Thyroid gland (tissue), 4 donors: ENCODE measurements around the gene HMCN2. TPM values are rescaled to one million over a fixed set of nuclear protein-coding genes. Genes with fewer than 3 reads are reported as not detected.

ENCODE experiments used
- DNase-seq, 2 donors: peaks; one replicate each; pipeline ENCODE4 v3.0.0-alpha.2; 2019
- H3K27ac ChIP-seq, 3 donors: fragments of 200-600 bp; sonication (generic); 1 replicate in 2 of 3; 2 replicates in 1 of 3; pipeline ENCODE4 v1.5.1; 2016 to 2019; ENCODE audit warnings: mild to moderate bottlenecking in 1 of 3, moderate library complexity in 1 of 3
- H3K27me3 ChIP-seq: fragments of 200-600 bp; sonication (generic); one replicate; pipeline ENCODE4 v1.5.1; 2019
- H3K36me3 ChIP-seq, 2 donors: fragments of 200-600 bp; sonication (generic); one replicate each; pipeline ENCODE4 v1.5.1; 2016 to 2019
- H3K4me1 ChIP-seq, 2 donors: fragments of 200-600 bp; sonication (generic); one replicate each; pipeline ENCODE4 v1.5.1; 2017 to 2019
- H3K4me3 ChIP-seq, 3 donors: fragments of 200-600 bp; sonication (generic); replicated peaks in 1 of 3; 1 replicate in 2 of 3; 2 replicates in 1 of 3; pipeline ENCODE4 v1.5.1; 2016; ENCODE audit warnings: mild to moderate bottlenecking in 1 of 3
- H3K9me3 ChIP-seq: fragments of 200-600 bp; sonication (generic); one replicate; pipeline ENCODE4 v1.5.1; 2017
- POLR2A ChIP-seq, 2 donors: fragments of 450-650 bp; IDR thresholded peaks; one replicate each; pipeline ENCODE4 v1.6.1; 2017; ENCODE audit warnings: antibody characterized with exemption in 2 of 2, mild to moderate bottlenecking in 2 of 2, moderate library complexity in 1 of 2
- WGBS, 2 donors: methylation state at CpG; one replicate each; pipeline ENCODE4 v1.1.5; 2017; 5-methylcytosine and 5-hydroxymethylcytosine counted together
- intact Hi-C: fragments of 100-400 bp; cut with DNase I; formaldehyde crosslinking; loops from one replicate; pipeline ENCODE4 v1.15.1; 2023
- total RNA-seq, 4 donors: library from RNA; depleted of rRNA; stranded (reverse); fragments of >200 nt; gene quantifications; one replicate each; pipeline ENCODE4 v1.2.3, GENCODE V29; 2016
- TF ChIP-seq, protein P1 (sequence below), 6 experiments: fragments of 200-600 bp in 3 of 6; fragments of 450-650 bp in 3 of 6; sonication (generic) in 3 of 6; IDR thresholded peaks; one replicate each; pipeline ENCODE4 v1.5.1; 2016 to 2019; ENCODE audit warnings: antibody characterized with exemption in 6 of 6, mild to moderate bottlenecking in 2 of 6, inconsistent platforms in 1 of 6, moderate library complexity in 1 of 6

HMCN2 gene
- total RNA-seq, 4 donors from 2014 or later = 1.7 to 5.5 (median 3.5) TPM

DNA sequence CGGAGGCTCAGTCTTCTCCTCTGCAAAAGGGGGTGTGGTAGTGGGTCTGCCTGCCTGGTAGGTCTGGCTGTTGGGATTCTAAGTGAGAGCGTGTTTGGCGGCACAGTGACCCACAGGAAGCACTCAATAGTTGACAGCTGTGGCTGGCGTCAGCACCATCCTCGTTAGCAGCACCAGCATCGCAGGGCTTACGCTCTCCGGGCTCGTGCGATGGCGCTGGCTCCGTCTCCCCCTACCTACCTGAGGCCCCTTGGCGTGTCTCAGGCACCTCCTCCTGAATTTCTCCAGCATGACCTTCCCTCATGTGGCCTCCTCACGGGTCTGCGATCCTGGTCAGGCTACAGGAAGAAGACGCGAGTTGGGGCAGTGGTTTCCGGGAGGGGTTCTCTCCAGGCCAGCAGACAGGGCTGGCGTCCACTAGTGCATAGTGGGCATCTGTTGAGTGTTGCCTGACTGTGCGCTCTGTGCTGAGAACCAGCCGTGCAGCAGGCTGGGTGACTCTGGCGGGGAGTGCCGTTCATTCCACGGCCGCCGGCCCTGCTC lies 66.9 kb downstream of the HMCN2 start:
- no peaks in the 10 kb centered on the region for H3K9me3 ChIP-seq
- no peak overlapping the region for H3K4me3 ChIP-seq
- intact Hi-C loops = loop anchor here (5.0 kb wide), 1 partner anchor 935 kb away; no protein-coding TSS in a partner anchor
- TF ChIP-seq POLR2A (IDR thresholded peaks at IDR 0.05) = no peak
- TF ChIP-seq, protein P1, sequence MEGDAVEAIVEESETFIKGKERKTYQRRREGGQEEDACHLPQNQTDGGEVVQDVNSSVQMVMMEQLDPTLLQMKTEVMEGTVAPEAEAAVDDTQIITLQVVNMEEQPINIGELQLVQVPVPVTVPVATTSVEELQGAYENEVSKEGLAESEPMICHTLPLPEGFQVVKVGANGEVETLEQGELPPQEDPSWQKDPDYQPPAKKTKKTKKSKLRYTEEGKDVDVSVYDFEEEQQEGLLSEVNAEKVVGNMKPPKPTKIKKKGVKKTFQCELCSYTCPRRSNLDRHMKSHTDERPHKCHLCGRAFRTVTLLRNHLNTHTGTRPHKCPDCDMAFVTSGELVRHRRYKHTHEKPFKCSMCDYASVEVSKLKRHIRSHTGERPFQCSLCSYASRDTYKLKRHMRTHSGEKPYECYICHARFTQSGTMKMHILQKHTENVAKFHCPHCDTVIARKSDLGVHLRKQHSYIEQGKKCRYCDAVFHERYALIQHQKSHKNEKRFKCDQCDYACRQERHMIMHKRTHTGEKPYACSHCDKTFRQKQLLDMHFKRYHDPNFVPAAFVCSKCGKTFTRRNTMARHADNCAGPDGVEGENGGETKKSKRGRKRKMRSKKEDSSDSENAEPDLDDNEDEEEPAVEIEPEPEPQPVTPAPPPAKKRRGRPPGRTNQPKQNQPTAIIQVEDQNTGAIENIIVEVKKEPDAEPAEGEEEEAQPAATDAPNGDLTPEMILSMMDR (IDR thresholded peaks at IDR 0.05) = no peak
- no peaks in the 10 kb centered on the region for H3K27me3 ChIP-seq
- DNase-seq = no peak
- WGBS, 2 donors = 88 to 91% methylated on average over 17 to 26 of the region's 26 CpGs
- no peak overlapping the region for H3K27ac ChIP-seq
- peaks cover 0 to 11% of the 10 kb centered on the region in 2 donors for H3K4me1 ChIP-seq
- no peaks in the 10 kb centered on the region for H3K36me3 ChIP-seq

DNA sequence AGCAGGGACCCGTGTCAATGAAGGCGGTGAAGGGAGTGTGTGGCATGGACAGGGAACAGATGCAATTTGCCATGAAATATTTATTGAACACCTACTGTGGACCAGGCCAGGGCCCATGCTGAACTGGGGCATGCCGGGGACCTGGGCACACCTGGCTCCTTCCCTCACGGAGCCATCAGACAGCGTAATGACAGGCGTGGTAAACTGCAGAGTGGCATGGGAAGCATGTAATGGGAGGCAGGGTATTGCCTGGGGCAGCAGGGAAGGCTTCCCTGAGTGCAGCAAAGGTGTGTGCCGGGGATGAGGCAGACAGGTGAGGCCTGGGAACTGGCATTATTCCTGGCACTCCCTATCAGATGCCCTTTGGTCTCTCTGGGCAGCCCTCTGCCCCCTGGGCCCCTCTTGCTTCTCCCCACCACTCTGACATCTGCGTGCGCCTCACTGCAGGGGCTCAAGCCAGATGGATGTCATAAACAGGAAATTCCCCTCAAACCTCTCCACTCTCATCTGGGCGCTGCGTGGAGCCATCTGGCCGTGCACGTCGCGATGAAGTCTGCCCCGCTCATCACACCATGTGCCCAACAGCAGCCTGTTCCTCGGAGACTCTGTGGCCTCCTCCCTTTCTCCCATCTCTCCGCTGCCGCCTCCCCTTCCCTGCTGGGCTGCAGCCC lies 67.6 kb downstream of the HMCN2 start:
- intact Hi-C loops = loop anchor here (5.0 kb wide), 1 partner anchor 936 kb away; no protein-coding TSS in a partner anchor
- WGBS, 2 donors = 65 to 77% methylated on average over 19 of the region's 19 CpGs
- DNase-seq = no peak
- Histone ChIP-seq H3K4me3 (no peak overlapping the region), H3K27ac (no peak overlapping the region), H3K36me3 (no peaks in the 10 kb centered on the region), H3K4me1 (peaks cover 0 to 11% of the 10 kb centered on the region in 2 donors), H3K9me3 (no peaks in the 10 kb centered on the region), H3K27me3 (no peaks in the 10 kb centered on the region)
- TF ChIP-seq POLR2A (IDR thresholded peaks at IDR 0.05) = no peak
- TF ChIP-seq, protein P1 (IDR thresholded peaks at IDR 0.05) = no peak

DNA sequence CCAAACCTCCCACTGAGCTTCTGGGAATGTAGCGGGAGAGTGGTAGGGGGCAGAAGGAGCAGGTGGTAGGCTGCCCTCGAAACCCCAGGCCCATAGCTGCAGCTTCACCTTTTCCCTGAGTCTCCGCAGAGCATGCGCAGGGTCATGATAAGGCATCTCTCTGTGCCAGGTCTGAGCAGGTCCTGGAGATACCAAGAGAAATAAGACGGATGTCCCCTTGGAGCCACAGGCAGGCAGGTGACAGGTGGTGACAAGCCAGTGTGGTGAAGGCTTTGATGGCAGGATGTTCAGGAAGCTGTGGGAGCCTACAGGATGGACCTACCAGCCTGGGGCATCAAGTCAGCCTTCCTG lies 68.1 kb downstream of the HMCN2 start:
- no peaks in the 10 kb centered on the region for H3K27me3 ChIP-seq
- DNase-seq = no peak
- TF ChIP-seq, protein P1 (IDR thresholded peaks at IDR 0.05) = no peak
- TF ChIP-seq POLR2A (IDR thresholded peaks at IDR 0.05) = no peak
- peaks cover 0 to 11% of the 10 kb centered on the region in 2 donors for H3K4me1 ChIP-seq
- no peaks in the 10 kb centered on the region for H3K36me3 ChIP-seq
- intact Hi-C loops = loop anchor here (5.0 kb wide), 1 partner anchor 936 kb away; no protein-coding TSS in a partner anchor
- no peak overlapping the region for H3K27ac ChIP-seq
- 88% methylated on average over 5 of the region's 5 CpGs for WGBS, 2 donors
- no peaks in the 10 kb centered on the region for H3K9me3 ChIP-seq
- no peak overlapping the region for H3K4me3 ChIP-seq

DNA sequence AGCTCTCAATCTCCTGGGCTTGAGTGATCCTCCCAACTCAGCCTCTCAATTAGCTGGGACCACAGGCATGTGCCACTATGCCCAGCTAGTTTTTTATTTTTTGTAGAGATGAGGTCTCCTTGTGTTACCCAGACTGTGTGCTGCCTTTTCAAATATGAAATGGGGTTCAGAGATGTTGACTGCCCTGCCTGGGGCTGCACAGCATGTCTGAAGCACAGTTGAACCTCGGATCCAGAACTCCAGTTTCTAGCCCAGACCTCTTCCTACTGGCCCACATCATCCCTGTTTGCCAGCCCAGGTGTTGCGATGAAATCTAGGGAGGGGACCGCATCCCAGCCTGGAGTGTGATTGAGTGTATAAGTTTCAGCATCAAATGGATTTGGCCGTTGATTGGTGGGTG lies 69.4 kb downstream of the HMCN2 start:
- DNase-seq = no peak
- Histone ChIP-seq H3K36me3 (no peaks in the 10 kb centered on the region), H3K27me3 (no peaks in the 10 kb centered on the region), H3K27ac (no peak overlapping the region), H3K9me3 (no peaks in the 10 kb centered on the region), H3K4me3 (no peak overlapping the region), H3K4me1 (peaks cover 0 to 5% of the 10 kb centered on the region in 2 donors)
- intact Hi-C loops = loop anchor here (5.0 kb wide), 1 partner anchor 938 kb away; no protein-coding TSS in a partner anchor
- WGBS, 2 donors = 94 to 97% methylated on average over 4 of the region's 4 CpGs
- TF ChIP-seq, protein P1 (IDR thresholded peaks at IDR 0.05) = no peak
- TF ChIP-seq POLR2A (IDR thresholded peaks at IDR 0.05) = no peak

DNA sequence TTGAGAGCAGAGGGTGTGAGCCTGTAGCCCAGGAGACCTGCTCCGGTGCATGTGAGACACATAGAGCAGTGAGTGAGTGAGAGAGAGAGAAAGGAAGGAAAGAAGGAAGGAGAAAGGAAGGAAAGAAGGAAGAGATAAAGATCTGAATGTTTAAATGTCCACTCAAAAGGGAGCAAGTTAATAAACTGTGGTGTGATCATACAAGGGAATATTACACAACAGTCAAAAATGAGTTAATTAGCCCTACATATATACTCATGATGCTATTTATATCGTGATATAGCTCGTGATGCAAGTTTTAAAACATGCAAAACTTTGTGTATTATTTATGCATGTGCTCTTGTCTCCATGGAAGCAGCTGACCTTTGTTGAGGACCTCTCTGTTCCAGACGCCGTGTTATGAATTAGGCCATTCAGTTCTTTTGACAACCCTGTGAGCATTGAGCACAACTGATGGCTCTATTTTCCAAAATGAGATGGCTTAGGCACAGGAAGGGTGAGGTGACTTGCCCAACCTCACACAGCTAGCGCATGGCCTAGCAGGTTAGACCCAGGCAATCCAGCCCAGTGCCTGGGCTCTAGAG lies 70.6 kb downstream of the HMCN2 start:
- no peaks in the 10 kb centered on the region for H3K9me3 ChIP-seq
- WGBS, 2 donors = 73 to 74% methylated on average over 6 of the region's 6 CpGs
- no peak for DNase-seq
- TF ChIP-seq, protein P1 (IDR thresholded peaks at IDR 0.05) = no peak
- no peak for TF ChIP-seq POLR2A (IDR thresholded peaks at IDR 0.05)
- H3K36me3 ChIP-seq = no peaks in the 10 kb centered on the region
- H3K4me1 ChIP-seq = no peaks in the 10 kb centered on the region
- H3K27ac ChIP-seq = no peak overlapping the region
- no peak overlapping the region for H3K4me3 ChIP-seq
- intact Hi-C loops = no loop called here
- H3K27me3 ChIP-seq = no peaks in the 10 kb centered on the region
